Thyroid gland (tissue), 4 donors: ENCODE data around the gene RUVBL1.

ENCODE experiments used
- POLR2A ChIP-seq, 2 donors: fragments of 450-650 bp; IDR thresholded peaks; one replicate each; pipeline ENCODE4 v1.6.1; 2017; ENCODE audit warnings: antibody characterized with exemption in 2 of 2, mild to moderate bottlenecking in 2 of 2, moderate library complexity in 1 of 2
- TF ChIP-seq, protein P1 (sequence below), 6 experiments: fragments of 200-600 bp in 3 of 6; fragments of 450-650 bp in 3 of 6; sonication (generic) in 3 of 6; IDR thresholded peaks; one replicate each; pipeline ENCODE4 v1.5.1; 2016 to 2019; ENCODE audit warnings: antibody characterized with exemption in 6 of 6, mild to moderate bottlenecking in 2 of 6, inconsistent platforms in 1 of 6, moderate library complexity in 1 of 6

DNA sequence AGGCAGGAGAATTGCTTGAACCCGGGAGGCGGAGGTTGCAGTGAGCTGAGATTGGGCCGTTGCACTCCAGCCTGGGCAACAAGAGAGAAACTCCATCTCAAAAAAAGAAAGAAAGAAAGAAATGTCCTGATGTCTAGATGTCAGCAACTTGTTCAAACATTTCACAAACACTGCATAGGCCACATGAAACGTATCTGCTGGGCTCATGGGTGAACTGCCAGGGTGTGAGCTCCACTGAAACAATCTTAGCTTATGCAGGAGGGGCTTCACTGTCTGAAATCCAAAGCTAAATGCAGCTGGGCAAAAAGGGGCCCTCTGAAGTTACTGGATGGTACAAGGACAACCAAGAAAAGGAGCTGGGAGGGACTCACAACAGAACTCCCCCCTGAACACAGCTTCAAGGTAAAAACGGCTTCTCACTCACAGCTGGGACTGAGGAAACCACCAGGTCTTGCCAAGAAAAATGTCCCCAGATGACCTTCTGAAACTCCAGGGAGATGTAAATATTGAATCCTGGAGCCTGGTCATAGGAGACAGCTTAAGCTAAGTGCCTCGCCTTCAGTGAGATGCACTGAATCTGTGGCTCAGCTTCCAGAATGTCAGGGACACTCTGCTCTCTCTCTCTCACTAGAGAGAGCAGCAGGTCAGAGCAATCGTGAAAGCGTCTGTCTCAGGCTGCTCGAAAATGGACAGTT lies 39.5 kb downstream of the RUVBL1 start:
- TF ChIP-seq POLR2A (IDR thresholded peaks at IDR 0.05): no peak
- TF ChIP-seq, protein P1, sequence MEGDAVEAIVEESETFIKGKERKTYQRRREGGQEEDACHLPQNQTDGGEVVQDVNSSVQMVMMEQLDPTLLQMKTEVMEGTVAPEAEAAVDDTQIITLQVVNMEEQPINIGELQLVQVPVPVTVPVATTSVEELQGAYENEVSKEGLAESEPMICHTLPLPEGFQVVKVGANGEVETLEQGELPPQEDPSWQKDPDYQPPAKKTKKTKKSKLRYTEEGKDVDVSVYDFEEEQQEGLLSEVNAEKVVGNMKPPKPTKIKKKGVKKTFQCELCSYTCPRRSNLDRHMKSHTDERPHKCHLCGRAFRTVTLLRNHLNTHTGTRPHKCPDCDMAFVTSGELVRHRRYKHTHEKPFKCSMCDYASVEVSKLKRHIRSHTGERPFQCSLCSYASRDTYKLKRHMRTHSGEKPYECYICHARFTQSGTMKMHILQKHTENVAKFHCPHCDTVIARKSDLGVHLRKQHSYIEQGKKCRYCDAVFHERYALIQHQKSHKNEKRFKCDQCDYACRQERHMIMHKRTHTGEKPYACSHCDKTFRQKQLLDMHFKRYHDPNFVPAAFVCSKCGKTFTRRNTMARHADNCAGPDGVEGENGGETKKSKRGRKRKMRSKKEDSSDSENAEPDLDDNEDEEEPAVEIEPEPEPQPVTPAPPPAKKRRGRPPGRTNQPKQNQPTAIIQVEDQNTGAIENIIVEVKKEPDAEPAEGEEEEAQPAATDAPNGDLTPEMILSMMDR (IDR thresholded peaks at IDR 0.05): no peak
